ENCODE data around the gene ACBD6.

ACBD6 gene

DNA sequence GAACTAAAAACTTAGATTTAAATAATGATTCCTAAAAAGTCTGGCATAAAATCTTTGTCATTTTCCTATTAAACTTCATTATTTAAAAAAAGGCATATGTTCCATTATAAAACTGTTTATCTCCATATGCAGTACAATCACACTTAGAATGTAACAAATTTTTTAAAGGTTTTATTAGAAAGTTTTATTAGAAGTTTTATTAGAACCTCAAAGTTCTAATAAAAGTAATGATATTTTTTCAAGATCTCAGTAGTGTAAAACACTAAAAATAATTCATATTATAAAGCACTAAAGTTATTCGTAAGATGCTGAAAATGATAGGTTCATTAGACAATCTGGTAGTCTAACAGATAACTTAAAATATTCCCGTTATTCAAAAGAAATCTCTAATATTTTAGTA is 43.6 kb downstream of the ACBD6 start:
- H3K9ac ChIP-seq = no peak overlapping the region
- H3K4me1 ChIP-seq (ENCODE audit: low read depth, poor library complexity, severe bottlenecking) = no peaks in the 10 kb centered on the region
- H3K36me3 ChIP-seq (ENCODE audit: insufficient read depth) = no peaks in the 10 kb centered on the region
- TF ChIP-seq, protein P1, sequence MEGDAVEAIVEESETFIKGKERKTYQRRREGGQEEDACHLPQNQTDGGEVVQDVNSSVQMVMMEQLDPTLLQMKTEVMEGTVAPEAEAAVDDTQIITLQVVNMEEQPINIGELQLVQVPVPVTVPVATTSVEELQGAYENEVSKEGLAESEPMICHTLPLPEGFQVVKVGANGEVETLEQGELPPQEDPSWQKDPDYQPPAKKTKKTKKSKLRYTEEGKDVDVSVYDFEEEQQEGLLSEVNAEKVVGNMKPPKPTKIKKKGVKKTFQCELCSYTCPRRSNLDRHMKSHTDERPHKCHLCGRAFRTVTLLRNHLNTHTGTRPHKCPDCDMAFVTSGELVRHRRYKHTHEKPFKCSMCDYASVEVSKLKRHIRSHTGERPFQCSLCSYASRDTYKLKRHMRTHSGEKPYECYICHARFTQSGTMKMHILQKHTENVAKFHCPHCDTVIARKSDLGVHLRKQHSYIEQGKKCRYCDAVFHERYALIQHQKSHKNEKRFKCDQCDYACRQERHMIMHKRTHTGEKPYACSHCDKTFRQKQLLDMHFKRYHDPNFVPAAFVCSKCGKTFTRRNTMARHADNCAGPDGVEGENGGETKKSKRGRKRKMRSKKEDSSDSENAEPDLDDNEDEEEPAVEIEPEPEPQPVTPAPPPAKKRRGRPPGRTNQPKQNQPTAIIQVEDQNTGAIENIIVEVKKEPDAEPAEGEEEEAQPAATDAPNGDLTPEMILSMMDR (conservative IDR thresholded peaks at IDR 0.05; ENCODE audit: low read depth, low read length) = no peak
- peaks cover 41% of the 10 kb centered on the region; the same call in 1 of the 2 replicates for H3K79me2 ChIP-seq (ENCODE audit: insufficient read depth, low read depth)
- H3K27ac ChIP-seq = no peak overlapping the region
- no peak overlapping the region for H3K4me3 ChIP-seq (IDR thresholded peaks at IDR 0.05; ENCODE audit: insufficient read depth, low read depth, low read length)
- no peak overlapping the region for H2AFZ ChIP-seq (ENCODE audit: low read depth)
- no peaks in the 10 kb centered on the region for H4K20me1 ChIP-seq (ENCODE audit: insufficient read depth)
- H3K27me3 ChIP-seq (ENCODE audit: insufficient read depth, low read depth) = no peaks in the 10 kb centered on the region
- no peak overlapping the region for H3K4me2 ChIP-seq

DNA sequence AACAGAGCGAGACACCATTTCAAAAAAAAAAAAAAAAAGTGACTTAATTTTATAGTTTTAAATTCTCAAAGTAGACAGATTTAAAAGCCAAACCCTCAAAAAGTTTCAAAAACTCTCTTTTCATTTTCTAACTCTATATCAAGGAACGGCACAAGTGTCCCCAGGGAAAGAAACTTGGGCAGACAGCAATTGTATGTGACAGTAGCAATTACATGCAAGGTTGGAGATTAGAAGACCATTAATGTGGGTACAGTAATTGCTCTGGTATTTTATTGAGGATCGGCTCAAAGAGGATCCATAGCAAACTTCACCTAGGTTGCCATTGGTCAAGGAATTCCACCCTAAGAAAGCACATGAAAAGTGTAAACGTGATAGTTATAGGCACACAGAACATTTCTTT is 46.2 kb downstream of the ACBD6 start:
- no peak overlapping the region for H2AFZ ChIP-seq (ENCODE audit: low read depth)
- TF ChIP-seq, protein P1 (conservative IDR thresholded peaks at IDR 0.05; ENCODE audit: low read depth, low read length) = no peak
- no peak overlapping the region for H3K4me3 ChIP-seq (IDR thresholded peaks at IDR 0.05; ENCODE audit: insufficient read depth, low read depth, low read length)
- no peaks in the 10 kb centered on the region for H3K36me3 ChIP-seq (ENCODE audit: insufficient read depth)
- H3K4me1 ChIP-seq (ENCODE audit: low read depth, poor library complexity, severe bottlenecking) = peaks cover 9% of the 10 kb centered on the region
- H4K20me1 ChIP-seq (ENCODE audit: insufficient read depth) = no peaks in the 10 kb centered on the region
- H3K27ac ChIP-seq = no peak overlapping the region
- H3K4me2 ChIP-seq = no peak overlapping the region
- no peaks in the 10 kb centered on the region for H3K27me3 ChIP-seq (ENCODE audit: insufficient read depth, low read depth)
- H3K9ac ChIP-seq = no peak overlapping the region
- peaks cover 21% of the 10 kb centered on the region; the same call in 1 of the 2 replicates for H3K79me2 ChIP-seq (ENCODE audit: insufficient read depth, low read depth)

DNA sequence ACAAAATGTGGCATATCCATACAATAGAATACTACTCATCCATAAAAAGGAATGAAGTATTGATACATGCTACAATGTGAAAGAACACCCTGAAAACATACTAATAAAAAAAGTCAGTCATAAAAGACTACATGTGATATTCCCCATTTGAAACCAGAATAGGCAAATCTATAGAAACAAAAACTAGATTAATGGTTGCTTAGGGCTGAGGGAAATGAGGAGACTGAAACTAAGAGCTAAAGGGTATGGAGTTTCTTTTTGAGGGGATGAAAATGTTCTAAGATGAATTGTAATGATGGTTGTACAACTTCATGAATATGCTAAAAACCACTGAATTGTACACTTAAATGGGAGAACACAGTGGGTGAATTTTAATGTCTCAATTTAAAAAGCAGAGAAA is 50.9 kb downstream of the ACBD6 start:
- Histone ChIP-seq H3K4me2 (peak overlapping the region; percentile 13; the same call in 1 of the 2 replicates), H2AFZ (ENCODE audit: low read depth) (no peak overlapping the region), H4K20me1 (ENCODE audit: insufficient read depth) (no peaks in the 10 kb centered on the region), H3K9ac (no peak overlapping the region), H3K36me3 (ENCODE audit: insufficient read depth) (no peaks in the 10 kb centered on the region), H3K27me3 (ENCODE audit: insufficient read depth, low read depth) (no peaks in the 10 kb centered on the region), H3K4me1 (ENCODE audit: low read depth, poor library complexity, severe bottlenecking) (peaks cover 12% of the 10 kb centered on the region), H3K27ac (no peak overlapping the region), H3K79me2 (ENCODE audit: insufficient read depth, low read depth) (peaks cover 33% of the 10 kb centered on the region; the same call in 1 of the 2 replicates), H3K4me3 (IDR thresholded peaks at IDR 0.05; ENCODE audit: insufficient read depth, low read depth, low read length) (no peak overlapping the region)
- TF ChIP-seq, protein P1 (conservative IDR thresholded peaks at IDR 0.05; ENCODE audit: low read depth, low read length) = no peak

DNA sequence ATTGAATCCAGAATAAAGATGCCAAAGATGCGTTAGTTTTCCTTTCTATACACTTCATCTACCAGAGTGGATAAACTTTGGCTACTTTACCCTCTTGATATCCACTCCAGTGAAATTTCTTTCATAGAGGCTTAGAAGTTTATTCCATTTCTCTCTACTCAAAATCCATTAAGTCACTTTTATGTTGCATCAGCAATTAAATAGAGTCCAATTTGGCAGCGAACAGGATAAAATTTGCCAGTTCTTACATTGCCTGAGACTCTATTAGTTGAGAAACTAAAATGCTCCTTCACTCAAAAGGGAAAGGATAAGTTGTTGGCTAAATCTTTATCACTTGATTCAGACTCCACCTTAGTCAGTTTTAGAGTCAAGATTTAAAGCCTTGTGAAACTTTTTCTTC is 57.9 kb downstream of the ACBD6 start:
- H4K20me1 ChIP-seq (ENCODE audit: insufficient read depth) = no peaks in the 10 kb centered on the region
- TF ChIP-seq, protein P1 (conservative IDR thresholded peaks at IDR 0.05; ENCODE audit: low read depth, low read length) = no peak
- H3K4me2 ChIP-seq = no peak overlapping the region
- H2AFZ ChIP-seq (ENCODE audit: low read depth) = no peak overlapping the region
- H3K4me1 ChIP-seq (ENCODE audit: low read depth, poor library complexity, severe bottlenecking) = no peaks in the 10 kb centered on the region
- H3K4me3 ChIP-seq (IDR thresholded peaks at IDR 0.05; ENCODE audit: insufficient read depth, low read depth, low read length) = no peak overlapping the region
- no peaks in the 10 kb centered on the region for H3K27me3 ChIP-seq (ENCODE audit: insufficient read depth, low read depth)
- H3K9ac ChIP-seq = no peak overlapping the region
- H3K79me2 ChIP-seq (ENCODE audit: insufficient read depth, low read depth) = peaks cover 23% of the 10 kb centered on the region; the same call in 1 of the 2 replicates
- no peak overlapping the region for H3K27ac ChIP-seq
- H3K36me3 ChIP-seq (ENCODE audit: insufficient read depth) = no peaks in the 10 kb centered on the region
